HCT116 (cell line): Measurements from ENCODE around the gene ARMC6. TPM values are rescaled to one million over a fixed set of nuclear protein-coding genes. Genes with fewer than 3 reads are reported as not detected.

Experiments used
- ATAC-seq: fragments of 200-7000 bp; cut with Tn5 transposase; 2 replicates; pipeline ENCODE4 v1.9.1; 2020; ENCODE audit warnings: mild to moderate bottlenecking, moderate library complexity
- BruUV-seq: library from RNA; stranded (reverse); fragments of 400-500 nt; replicated peaks from 2 replicates; lab custom pipeline; 2021; lab: Mats Ljungman, UMichigan
- CTCF ChIA-PET: fragments of 300-600 bp; sonication (Branson Sonifier 250); formaldehyde crosslinking; loops from one replicate; lab custom pipeline; 2021; ENCODE audit warnings: antibody characterized with exemption; lab: Charles Lee
- POLR2A ChIA-PET: fragments of 300-600, 350-600 bp; sonication (Branson Sonifier 250); formaldehyde crosslinking; loops from one replicate; lab custom pipeline; 2021; ENCODE audit warnings: antibody characterized with exemption; lab: Charles Lee
- RAD21 ChIA-PET, 2 experiments: fragments of 300-600 bp; sonication (Branson Sonifier 250); formaldehyde crosslinking; loops; one replicate each; lab custom pipeline; 2023; ENCODE audit warnings: low total read pairs in 2 of 2; ENCODE audit not compliant: uncharacterized antibody in 2 of 2, unreplicated experiment in 2 of 2, low non-redundant PET in 1 of 2; lab: Charles Lee
- DNase-seq: peaks from one replicate; pipeline ENCODE4 v3.0.0-alpha.2; 2010; ENCODE audit warnings: low read depth, low spot score
- H2AFZ ChIP-seq: fragments of 200-600 bp; shearing (Covaris generic), sonication (generic); 2 replicates; pipeline ENCODE4 v1.6.1; 2017; ENCODE audit warnings: low read depth, mixed run types, mixed read lengths, antibody characterized with exemption, low read length; ENCODE audit not compliant: poor library complexity, severe bottlenecking
- H3K27ac ChIP-seq: 2 replicates; pipeline ENCODE4 v1.5.1; 2012; ENCODE audit warnings: low read depth, low read length
- H3K27me3 ChIP-seq: fragments of 200-600 bp; sonication (generic); 2 replicates; pipeline ENCODE4 v1.6.1; 2016; ENCODE audit warnings: mixed run types, low read length, mixed read lengths; ENCODE audit not compliant: insufficient read depth
- H3K36me3 ChIP-seq, 2 experiments: fragments of 200-500 bp in 1 of 2; fragments of 200-600 bp in 1 of 2; sonication (Bioruptor generic) in 1 of 2; sonication (generic) in 1 of 2; 2 replicates each; pipeline versions ENCODE4 v1.5.1 to v1.6.1; 2014 to 2016; ENCODE audit warnings: low read length in 2 of 2, inconsistent platforms in 1 of 2, mixed read lengths in 1 of 2, mixed run types in 1 of 2; ENCODE audit not compliant: insufficient read depth in 2 of 2, control insufficient read depth in 1 of 2
- H3K4me1 ChIP-seq, 2 experiments: fragments of 200-600 bp in 1 of 2; sonication (generic) in 1 of 2; 2 replicates each; pipeline versions ENCODE4 v1.5.1 to v1.6.1; 2012 to 2017; ENCODE audit warnings: low read length in 2 of 2, inconsistent platforms in 1 of 2, mild to moderate bottlenecking in 1 of 2, mixed read lengths in 1 of 2, mixed run types in 1 of 2, moderate library complexity in 1 of 2; ENCODE audit not compliant: insufficient read depth in 2 of 2, control insufficient read depth in 1 of 2
- H3K4me2 ChIP-seq: fragments of 200-600 bp; sonication (generic); 2 replicates; pipeline ENCODE4 v1.6.1; 2017; ENCODE audit warnings: mixed run types, low read length, mixed read lengths
- H3K4me3 ChIP-seq, 2 experiments: fragments of 200-600 bp in 1 of 2; sonication (generic) in 1 of 2; replicated peaks in 1 of 2; 2 replicates each; pipeline ENCODE4 v1.5.1; 2011 to 2016; ENCODE audit warnings: low read length in 2 of 2, control low read depth in 1 of 2, low read depth in 1 of 2, mild to moderate bottlenecking in 1 of 2, mixed read lengths in 1 of 2, mixed run types in 1 of 2
- H3K79me2 ChIP-seq: fragments of 200-600 bp; sonication (generic); 2 replicates; pipeline ENCODE4 v1.6.1; 2017; ENCODE audit warnings: mild to moderate bottlenecking, mixed run types, low read length, moderate library complexity, mixed read lengths; ENCODE audit not compliant: insufficient read depth
- H3K9ac ChIP-seq: fragments of 200-600 bp; sonication (generic); 2 replicates; pipeline ENCODE4 v1.6.1; 2016; ENCODE audit warnings: low read length, mixed read lengths
- H3K9me2 ChIP-seq: fragments of 200-600 bp; sonication (generic), shearing (Covaris generic); 2 replicates; pipeline ENCODE4 v1.6.1; 2017; ENCODE audit warnings: mixed run types, mild to moderate bottlenecking, moderate library complexity; ENCODE audit not compliant: insufficient read depth
- H3K9me3 ChIP-seq, 2 experiments: fragments of 200-500 bp in 1 of 2; fragments of 200-600 bp in 1 of 2; sonication (Bioruptor generic) in 1 of 2; sonication (generic) in 1 of 2; 2 replicates each; pipeline ENCODE4 v1.6.1; 2014 to 2017; ENCODE audit warnings: low read length in 2 of 2, mixed read lengths in 2 of 2, inconsistent platforms in 1 of 2, low read depth in 1 of 2, mild to moderate bottlenecking in 1 of 2, mixed run types in 1 of 2, moderate library complexity in 1 of 2; ENCODE audit not compliant: control insufficient read depth in 1 of 2, insufficient read depth in 1 of 2
- H4K20me1 ChIP-seq: fragments of 200-600 bp; sonication (generic), shearing (Covaris generic); 2 replicates; pipeline ENCODE4 v1.6.1; 2017; ENCODE audit warnings: mixed run types, mild to moderate bottlenecking, moderate library complexity; ENCODE audit not compliant: insufficient read depth
- EGR1 ChIP-seq: IDR thresholded peaks from 2 replicates; pipeline ENCODE4 v1.6.1; 2012; ENCODE audit warnings: low read depth
- EZH2phosphoT487 ChIP-seq: fragments of 200-600 bp; IDR thresholded peaks from 2 replicates; pipeline ENCODE4 v1.6.1; 2018; ENCODE audit warnings: antibody characterized with exemption, borderline replicate concordance
- FOSL1 ChIP-seq: IDR thresholded peaks from 2 replicates; pipeline ENCODE4 v1.6.1; 2012; ENCODE audit warnings: low read depth
- JUND ChIP-seq: IDR thresholded peaks from 2 replicates; pipeline ENCODE4 v1.6.1; 2012
- MAX ChIP-seq: IDR thresholded peaks from 2 replicates; pipeline ENCODE4 v1.6.1; 2012
- POLR2A ChIP-seq: IDR thresholded peaks from 2 replicates; pipeline ENCODE4 v1.7.0; 2011; ENCODE audit warnings: borderline replicate concordance; ENCODE audit not compliant: insufficient read depth, insufficient read length; ENCODE audit errors: extremely low read depth
- RAD21 ChIP-seq: IDR thresholded peaks from 2 replicates; pipeline ENCODE4 v1.6.1; 2012; ENCODE audit warnings: low read depth, mild to moderate bottlenecking
- SIN3A ChIP-seq: IDR thresholded peaks from 2 replicates; pipeline ENCODE4 v1.6.1; 2012; ENCODE audit warnings: low read depth
- YY1 ChIP-seq: IDR thresholded peaks from 2 replicates; pipeline ENCODE4 v1.6.1; 2011; ENCODE audit warnings: low read length, low read depth, moderate library complexity, mild to moderate bottlenecking; ENCODE audit not compliant: insufficient replicate concordance; ENCODE audit errors: extremely low read depth
- ZNF274 ChIP-seq: fragments of 200-500 bp; sonication (Bioruptor generic); IDR thresholded peaks from 2 replicates; pipeline ENCODE4 v1.6.1; 2014; ENCODE audit warnings: mild to moderate bottlenecking, low read depth, low read length, inconsistent platforms
- intact Hi-C: fragments of 100-400 bp; cut with micrococcal nuclease; formaldehyde crosslinking; loops from 2 replicates; pipeline ENCODE4 v1.10.0; 2022
- total RNA-seq: library from RNA; stranded (reverse); gene quantifications from one replicate; pipeline ENCODE4 v1.2.1, GENCODE V29; 2021; ENCODE audit not compliant: unreplicated experiment
- TF ChIP-seq, protein P1 (sequence below): IDR thresholded peaks from 2 replicates; pipeline ENCODE4 v1.6.1; 2012; ENCODE audit warnings: low read depth
- TF ChIP-seq, protein P2 (sequence below), 3 experiments: fragments of 200-600 bp in 1 of 3; sonication (generic) in 1 of 3; IDR thresholded peaks in 2 of 3; conservative IDR thresholded peaks in 1 of 3; 2 replicates each; pipeline ENCODE4 v1.5.1; 2012 to 2017; ENCODE audit warnings: low read depth in 2 of 3, low read length in 2 of 3, antibody characterized with exemption in 1 of 3, borderline replicate concordance in 1 of 3, control low read depth in 1 of 3, mild to moderate bottlenecking in 1 of 3, mixed read lengths in 1 of 3, mixed run types in 1 of 3, moderate library complexity in 1 of 3; ENCODE audit not compliant: insufficient read depth in 1 of 3
- TF ChIP-seq, protein P3 (sequence below): IDR thresholded peaks from 2 replicates; pipeline ENCODE4 v1.6.1; 2011; ENCODE audit warnings: mild to moderate bottlenecking, low read length, moderate library complexity; ENCODE audit not compliant: insufficient replicate concordance; ENCODE audit errors: extremely low read depth

ARMC6 gene
- total RNA-seq, 1 experiment from 2014 or later, result 34.7 TPM

GRCh38 chr19:19068659-19069654, 35.6 kb downstream of the ARMC6 start:
- TF ChIP-seq, protein P1, sequence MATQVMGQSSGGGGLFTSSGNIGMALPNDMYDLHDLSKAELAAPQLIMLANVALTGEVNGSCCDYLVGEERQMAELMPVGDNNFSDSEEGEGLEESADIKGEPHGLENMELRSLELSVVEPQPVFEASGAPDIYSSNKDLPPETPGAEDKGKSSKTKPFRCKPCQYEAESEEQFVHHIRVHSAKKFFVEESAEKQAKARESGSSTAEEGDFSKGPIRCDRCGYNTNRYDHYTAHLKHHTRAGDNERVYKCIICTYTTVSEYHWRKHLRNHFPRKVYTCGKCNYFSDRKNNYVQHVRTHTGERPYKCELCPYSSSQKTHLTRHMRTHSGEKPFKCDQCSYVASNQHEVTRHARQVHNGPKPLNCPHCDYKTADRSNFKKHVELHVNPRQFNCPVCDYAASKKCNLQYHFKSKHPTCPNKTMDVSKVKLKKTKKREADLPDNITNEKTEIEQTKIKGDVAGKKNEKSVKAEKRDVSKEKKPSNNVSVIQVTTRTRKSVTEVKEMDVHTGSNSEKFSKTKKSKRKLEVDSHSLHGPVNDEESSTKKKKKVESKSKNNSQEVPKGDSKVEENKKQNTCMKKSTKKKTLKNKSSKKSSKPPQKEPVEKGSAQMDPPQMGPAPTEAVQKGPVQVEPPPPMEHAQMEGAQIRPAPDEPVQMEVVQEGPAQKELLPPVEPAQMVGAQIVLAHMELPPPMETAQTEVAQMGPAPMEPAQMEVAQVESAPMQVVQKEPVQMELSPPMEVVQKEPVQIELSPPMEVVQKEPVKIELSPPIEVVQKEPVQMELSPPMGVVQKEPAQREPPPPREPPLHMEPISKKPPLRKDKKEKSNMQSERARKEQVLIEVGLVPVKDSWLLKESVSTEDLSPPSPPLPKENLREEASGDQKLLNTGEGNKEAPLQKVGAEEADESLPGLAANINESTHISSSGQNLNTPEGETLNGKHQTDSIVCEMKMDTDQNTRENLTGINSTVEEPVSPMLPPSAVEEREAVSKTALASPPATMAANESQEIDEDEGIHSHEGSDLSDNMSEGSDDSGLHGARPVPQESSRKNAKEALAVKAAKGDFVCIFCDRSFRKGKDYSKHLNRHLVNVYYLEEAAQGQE, result no peak
- no peak for TF ChIP-seq FOSL1
- no peak for TF ChIP-seq EZH2phosphoT487
- TF ChIP-seq EGR1, result no peak
- TF ChIP-seq MAX, result no peak
- no peak for TF ChIP-seq JUND
- TF ChIP-seq POLR2A, result no peak
- no peak for TF ChIP-seq RAD21
- TF ChIP-seq, protein P2, sequence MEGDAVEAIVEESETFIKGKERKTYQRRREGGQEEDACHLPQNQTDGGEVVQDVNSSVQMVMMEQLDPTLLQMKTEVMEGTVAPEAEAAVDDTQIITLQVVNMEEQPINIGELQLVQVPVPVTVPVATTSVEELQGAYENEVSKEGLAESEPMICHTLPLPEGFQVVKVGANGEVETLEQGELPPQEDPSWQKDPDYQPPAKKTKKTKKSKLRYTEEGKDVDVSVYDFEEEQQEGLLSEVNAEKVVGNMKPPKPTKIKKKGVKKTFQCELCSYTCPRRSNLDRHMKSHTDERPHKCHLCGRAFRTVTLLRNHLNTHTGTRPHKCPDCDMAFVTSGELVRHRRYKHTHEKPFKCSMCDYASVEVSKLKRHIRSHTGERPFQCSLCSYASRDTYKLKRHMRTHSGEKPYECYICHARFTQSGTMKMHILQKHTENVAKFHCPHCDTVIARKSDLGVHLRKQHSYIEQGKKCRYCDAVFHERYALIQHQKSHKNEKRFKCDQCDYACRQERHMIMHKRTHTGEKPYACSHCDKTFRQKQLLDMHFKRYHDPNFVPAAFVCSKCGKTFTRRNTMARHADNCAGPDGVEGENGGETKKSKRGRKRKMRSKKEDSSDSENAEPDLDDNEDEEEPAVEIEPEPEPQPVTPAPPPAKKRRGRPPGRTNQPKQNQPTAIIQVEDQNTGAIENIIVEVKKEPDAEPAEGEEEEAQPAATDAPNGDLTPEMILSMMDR (IDR thresholded peaks at IDR 0.05 in 2 of 3, conservative IDR thresholded peaks at IDR 0.05 in 1 of 3; ENCODE audit: borderline replicate concordance in 1 of 3, insufficient read depth in 1 of 3, low read depth in 2 of 3, low read length in 2 of 3), result no peak
- TF ChIP-seq, protein P3, sequence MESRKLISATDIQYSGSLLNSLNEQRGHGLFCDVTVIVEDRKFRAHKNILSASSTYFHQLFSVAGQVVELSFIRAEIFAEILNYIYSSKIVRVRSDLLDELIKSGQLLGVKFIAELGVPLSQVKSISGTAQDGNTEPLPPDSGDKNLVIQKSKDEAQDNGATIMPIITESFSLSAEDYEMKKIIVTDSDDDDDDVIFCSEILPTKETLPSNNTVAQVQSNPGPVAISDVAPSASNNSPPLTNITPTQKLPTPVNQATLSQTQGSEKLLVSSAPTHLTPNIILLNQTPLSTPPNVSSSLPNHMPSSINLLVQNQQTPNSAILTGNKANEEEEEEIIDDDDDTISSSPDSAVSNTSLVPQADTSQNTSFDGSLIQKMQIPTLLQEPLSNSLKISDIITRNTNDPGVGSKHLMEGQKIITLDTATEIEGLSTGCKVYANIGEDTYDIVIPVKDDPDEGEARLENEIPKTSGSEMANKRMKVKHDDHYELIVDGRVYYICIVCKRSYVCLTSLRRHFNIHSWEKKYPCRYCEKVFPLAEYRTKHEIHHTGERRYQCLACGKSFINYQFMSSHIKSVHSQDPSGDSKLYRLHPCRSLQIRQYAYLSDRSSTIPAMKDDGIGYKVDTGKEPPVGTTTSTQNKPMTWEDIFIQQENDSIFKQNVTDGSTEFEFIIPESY, result no peak
- TF ChIP-seq ZNF274, result no peak
- TF ChIP-seq YY1, result no peak
- TF ChIP-seq SIN3A, result no peak
- BruUV-seq, result no TSS peak

More at GRCh38 chr19:19068659-19069654, 35.6 kb downstream of the ARMC6 start:
- Histone ChIP-seq H3K9me3 (no peaks in the 10 kb centered on the region), H3K27me3 (no peaks in the 10 kb centered on the region), H3K27ac (no peak overlapping the region), H3K36me3 (no peaks in the 10 kb centered on the region), H3K4me2 (no peak overlapping the region), H4K20me1 (no peaks in the 10 kb centered on the region), H2AFZ (no peak overlapping the region), H3K9me2 (no peaks in the 10 kb centered on the region), H3K79me2 (no peaks in the 10 kb centered on the region), H3K9ac (no peak overlapping the region), H3K4me1 (peaks cover 6 to 10% of the 10 kb centered on the region in 2 experiments; a peak in 3 of 4 replicates), H3K4me3 (no peak overlapping the region)
- POLR2A ChIA-PET, result no interaction called here
- RAD21 ChIA-PET, result no interaction called here
- DNase-seq, result no peak
- intact Hi-C loops, result no loop called here
- no peak for ATAC-seq
- CTCF ChIA-PET, result no interaction called here
